IPS DF 19.7 (cell line): ENCODE data around the gene RBM10.

Experiments used
- DNase-seq: peaks from one replicate; pipeline ENCODE4 v3.0.0-alpha.2; 2013; ENCODE audit warnings: low read depth, low spot score

The RBM10 gene

GRCh38 chrX:47197526-47197925 is 52.5 kb downstream of the RBM10 start:
- no peak for DNase-seq

- no peak for DNase-seq
These were observed 53.1 kb downstream of the RBM10 start for GRCh38 chrX:47198026-47198686.

GRCh38 chrX:47198687-47199080 is 53.7 kb downstream of the RBM10 start:
- no peak for DNase-seq

- DNase-seq = no peak
These were observed 54.3 kb downstream of the RBM10 start for GRCh38 chrX:47199286-47199685.

GRCh38 chrX:47200385-47201150 is 55.5 kb downstream of the RBM10 start:
- no peak for DNase-seq

GRCh38 chrX:47201345-47201944 is 56.4 kb downstream of the RBM10 start:
- no peak for DNase-seq

GRCh38 chrX:47202316-47202715 is 57.3 kb downstream of the RBM10 start:
- DNase-seq = no peak

- no peak for DNase-seq
These were observed 57.9 kb downstream of the RBM10 start for GRCh38 chrX:47202877-47203276.

GRCh38 chrX:47204970-47205369 is 59.9 kb downstream of the RBM10 start:
- no peak for DNase-seq

- DNase-seq = no peak
These were observed 61.3 kb downstream of the RBM10 start for GRCh38 chrX:47206316-47206715.

- DNase-seq = no peak
These were observed 63.1 kb downstream of the RBM10 start for GRCh38 chrX:47208108-47208507.

GRCh38 chrX:47209508-47210238 is 64.7 kb downstream of the RBM10 start:
- DNase-seq = no peak

GRCh38 chrX:47210661-47211425 is 65.8 kb downstream of the RBM10 start:
- DNase-seq = no peak

- DNase-seq = no peak
These were observed 67.6 kb downstream of the RBM10 start for GRCh38 chrX:47212381-47213293.

- DNase-seq = no peak
These were observed 69.5 kb downstream of the RBM10 start for GRCh38 chrX:47214435-47215077.

- no peak for DNase-seq
These were observed 70.4 kb downstream of the RBM10 start for GRCh38 chrX:47215291-47215900.

- no peak for DNase-seq
These were observed 71.4 kb downstream of the RBM10 start for GRCh38 chrX:47216393-47216925.

GRCh38 chrX:47217121-47217851 is 72.3 kb downstream of the RBM10 start:
- DNase-seq = no peak
